SH-SY5Y (cell line): ENCODE results near the gene NRARP.

Source experiments
- GATA2 ChIP-seq: IDR thresholded peaks from 2 replicates; pipeline ENCODE4 v1.6.1; 2011; ENCODE audit warnings: mild to moderate bottlenecking, low read depth, low read length
- GATA3 ChIP-seq: IDR thresholded peaks from 2 replicates; pipeline ENCODE4 v1.6.1; 2011; ENCODE audit warnings: low read depth, mild to moderate bottlenecking, low read length, moderate library complexity

NRARP gene

GRCh38 chr9:137280474-137281344 is 21.4 kb downstream of the NRARP start:
- TF ChIP-seq GATA3: no peak
- TF ChIP-seq GATA2: no peak

GRCh38 chr9:137279741-137280473 is 22.2 kb downstream of the NRARP start:
- no peak for TF ChIP-seq GATA2
- no peak for TF ChIP-seq GATA3

GRCh38 chr9:137278721-137279711 is 23.1 kb downstream of the NRARP start:
- no peak for TF ChIP-seq GATA3
- TF ChIP-seq GATA2: no peak

- TF ChIP-seq GATA2: no peak
- no peak for TF ChIP-seq GATA3
These were observed 23.9 kb downstream of the NRARP start for GRCh38 chr9:137278061-137278701.

GRCh38 chr9:137277329-137278041 is 24.6 kb downstream of the NRARP start, which contains the start of gene TOR4A:
Gene TOR4A (plus strand): TSS chr9:137277726. CDS start chr9:137278690, 964 bp downstream.
- TF ChIP-seq GATA2 (no peak), GATA3 (no peak)

GRCh38 chr9:137276473-137277328 is 25.4 kb downstream of the NRARP start:
- TF ChIP-seq GATA2 (no peak), GATA3 (no peak)

GRCh38 chr9:137275588-137276472 is 26.2 kb downstream of the NRARP start:
- TF ChIP-seq GATA3: no peak
- TF ChIP-seq GATA2: no peak

GRCh38 chr9:137275203-137275587 is 26.9 kb downstream of the NRARP start:
- TF ChIP-seq GATA3: no peak
- TF ChIP-seq GATA2: no peak

- TF ChIP-seq GATA2 (no peak), GATA3 (no peak)
These were observed 28.3 kb downstream of the NRARP start for GRCh38 chr9:137273611-137274320.

GRCh38 chr9:137273095-137273490 is 29.0 kb downstream of the NRARP start:
- TF ChIP-seq GATA2 (no peak), GATA3 (no peak)
